HG03442 (cell line): ENCODE results near the gene RAB37.

Source experiments
- ATAC-seq: cut with Tn5 transposase; IDR thresholded peaks from one replicate; pipeline ENCODE4 v1.9.1; 2021; ENCODE audit warnings: mild to moderate bottlenecking, moderate library complexity; ENCODE audit not compliant: unreplicated experiment

The RAB37 gene

DNA sequence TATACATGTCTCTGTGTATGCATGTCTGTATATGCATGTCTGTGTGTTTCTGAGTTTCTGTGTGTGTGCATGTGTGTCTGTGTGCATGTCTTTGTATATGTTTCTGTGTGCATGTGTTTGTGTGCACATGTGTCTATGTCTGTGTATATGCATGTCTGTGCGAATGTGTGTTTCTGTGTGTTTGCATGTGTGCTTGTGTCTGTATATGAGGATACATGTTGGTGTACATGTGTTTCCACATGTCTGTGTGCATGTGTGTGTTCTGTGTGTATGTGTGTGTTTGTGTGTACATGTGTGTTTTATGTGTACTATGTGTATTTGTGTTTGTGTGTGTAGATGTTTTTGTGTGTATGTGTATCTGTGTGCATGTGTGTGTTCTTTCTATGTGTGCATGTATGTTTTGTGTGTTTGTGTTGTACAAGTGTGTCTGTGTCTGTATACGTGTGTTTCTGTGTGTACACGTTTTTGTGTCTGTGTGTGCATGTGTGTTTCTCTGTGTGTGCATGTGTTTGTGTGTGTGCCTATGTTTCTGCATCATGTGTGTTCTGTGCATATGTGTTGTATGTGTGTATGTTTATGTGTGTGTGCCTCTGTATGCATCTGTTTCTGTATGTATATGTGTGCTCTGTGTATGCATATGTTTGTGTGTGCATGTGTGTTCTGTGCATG is 8.9 kb upstream of the RAB37 start:
- ATAC-seq = no peak

DNA sequence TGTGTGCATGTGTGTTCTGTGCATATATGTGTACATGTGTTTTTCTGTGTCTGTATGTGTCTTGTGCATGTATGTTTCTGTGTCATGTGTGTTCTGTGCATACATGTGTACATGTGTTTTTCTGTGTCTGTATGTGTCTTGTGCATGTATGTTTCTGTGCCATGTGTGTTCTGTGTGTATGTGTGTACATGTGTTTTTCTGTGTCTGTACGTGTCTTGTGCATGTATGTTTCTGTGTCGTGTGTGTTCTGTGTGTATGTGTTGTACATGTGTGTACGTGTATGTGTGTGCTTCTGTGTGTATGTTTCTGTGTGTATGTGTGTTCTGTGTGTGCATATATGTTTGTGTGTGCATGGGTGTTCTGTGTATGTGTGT is 8.4 kb upstream of the RAB37 start:
- ATAC-seq = no peak

GRCh38 chr17:74729368-74729767 is 7.7 kb upstream of the RAB37 start:
- ATAC-seq = no peak

GRCh38 chr17:74729866-74730265 is 7.2 kb upstream of the RAB37 start:
- no peak for ATAC-seq

GRCh38 chr17:74730491-74731346 is 6.3 kb upstream of the RAB37 start:
- no peak for ATAC-seq

DNA sequence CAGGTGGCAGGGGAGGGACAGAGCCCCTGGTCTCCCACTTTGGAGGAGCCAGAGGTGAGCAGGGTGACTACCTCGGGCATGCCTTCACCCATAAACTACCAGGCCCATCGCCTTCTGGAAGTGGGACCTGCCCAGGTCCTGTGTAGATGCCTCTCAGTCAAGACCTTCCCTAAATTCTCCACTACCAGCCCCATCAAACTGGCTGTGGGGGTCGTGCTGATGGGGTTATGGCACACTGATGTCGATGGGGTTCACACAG is 5.8 kb upstream of the RAB37 start:
- ATAC-seq = no peak

DNA sequence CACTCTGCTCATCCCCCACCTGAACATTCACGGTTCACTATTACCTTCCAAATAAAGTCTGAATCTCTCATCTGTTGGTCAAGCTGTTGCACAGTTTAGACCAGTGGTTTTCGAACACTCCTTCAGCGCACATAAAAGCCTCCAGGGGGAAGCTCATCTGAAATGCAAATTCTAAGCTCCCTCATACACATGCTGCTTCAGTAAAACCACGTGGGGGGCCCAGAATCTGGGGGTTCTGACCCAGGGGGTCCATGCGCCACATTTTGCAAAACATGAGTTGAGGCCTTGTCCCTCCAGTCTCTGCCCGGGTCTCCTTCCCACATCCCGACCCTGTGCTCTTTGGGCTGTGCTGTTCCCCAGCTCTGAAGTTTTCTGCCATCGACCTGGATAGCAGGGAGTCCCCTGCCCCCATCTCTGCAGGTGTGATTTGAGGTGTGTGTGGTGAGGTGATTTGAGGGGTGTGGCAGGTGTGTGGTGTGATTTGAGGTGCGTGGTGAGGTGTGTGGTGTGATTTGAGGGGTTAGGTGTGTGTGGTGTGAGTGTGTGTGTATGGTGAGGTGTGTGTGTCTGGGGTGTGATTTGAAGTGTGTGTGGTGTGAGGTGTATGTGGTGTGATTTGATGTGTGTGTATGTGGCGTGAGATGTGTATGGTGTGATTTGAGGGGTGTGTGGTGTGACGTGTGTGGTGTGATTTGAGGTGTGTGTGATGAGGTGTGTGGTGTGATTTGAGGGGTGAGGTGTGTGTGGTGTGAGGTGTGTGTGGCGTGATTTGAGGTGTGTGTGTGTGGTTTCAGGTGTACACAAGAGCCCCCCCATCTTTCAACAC is 4.8 kb upstream of the RAB37 start:
- no peak for ATAC-seq

DNA sequence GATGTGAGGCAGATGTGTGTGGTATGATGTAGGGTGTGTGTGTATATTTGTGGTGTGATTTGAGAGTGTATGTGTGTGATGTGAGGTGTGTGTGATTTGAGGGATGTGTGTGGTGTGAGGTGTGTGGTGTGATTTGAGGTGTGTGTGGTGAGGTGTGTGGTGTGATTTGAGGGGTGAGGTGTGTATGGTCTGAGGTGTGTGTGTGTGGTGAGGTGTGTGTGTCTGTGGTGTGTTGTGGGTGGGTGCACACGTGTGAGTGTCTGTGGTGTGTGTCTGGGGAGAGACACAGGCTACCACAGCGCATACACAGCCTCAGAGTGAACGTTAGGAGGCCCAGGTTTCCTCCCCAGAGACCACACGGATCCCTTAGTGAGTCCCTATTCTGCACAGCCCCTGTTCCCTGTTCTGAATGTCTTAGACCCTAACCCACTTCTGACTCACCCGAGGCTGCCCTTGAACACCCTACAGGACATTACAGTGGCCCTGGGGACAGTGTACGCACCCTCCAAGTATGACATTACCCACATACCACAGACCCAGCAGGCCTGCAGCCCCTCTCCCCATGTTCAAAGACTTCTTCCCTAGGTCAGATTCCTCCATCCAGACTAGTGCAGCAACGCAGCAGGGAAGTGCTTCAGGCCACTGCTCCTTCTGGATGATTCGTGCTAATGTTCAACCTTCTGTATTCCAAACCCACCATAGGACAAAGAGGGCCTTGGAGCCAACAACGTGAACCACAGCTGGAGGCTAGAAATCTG is 3.5 kb upstream of the RAB37 start:
- no peak for ATAC-seq

DNA sequence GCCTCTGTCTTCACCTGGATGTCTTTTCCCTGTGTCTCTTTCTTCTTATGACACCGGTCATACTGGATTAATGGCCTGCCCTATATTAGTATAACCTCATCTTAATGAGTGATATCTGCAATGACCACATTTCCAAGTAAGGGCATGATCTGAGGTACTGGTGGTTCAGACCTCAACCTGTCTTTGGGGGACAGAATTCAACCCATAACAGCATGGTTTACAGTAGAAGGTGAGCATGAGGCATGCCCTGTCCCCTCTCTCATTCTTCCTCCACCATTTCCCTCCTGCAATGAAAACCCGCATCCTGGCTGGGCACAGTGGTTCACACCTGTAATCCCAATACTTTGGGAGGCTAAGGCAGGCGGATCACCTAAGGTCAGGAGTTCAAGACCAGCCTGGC is 2.8 kb upstream of the RAB37 start:
- no peak for ATAC-seq

DNA sequence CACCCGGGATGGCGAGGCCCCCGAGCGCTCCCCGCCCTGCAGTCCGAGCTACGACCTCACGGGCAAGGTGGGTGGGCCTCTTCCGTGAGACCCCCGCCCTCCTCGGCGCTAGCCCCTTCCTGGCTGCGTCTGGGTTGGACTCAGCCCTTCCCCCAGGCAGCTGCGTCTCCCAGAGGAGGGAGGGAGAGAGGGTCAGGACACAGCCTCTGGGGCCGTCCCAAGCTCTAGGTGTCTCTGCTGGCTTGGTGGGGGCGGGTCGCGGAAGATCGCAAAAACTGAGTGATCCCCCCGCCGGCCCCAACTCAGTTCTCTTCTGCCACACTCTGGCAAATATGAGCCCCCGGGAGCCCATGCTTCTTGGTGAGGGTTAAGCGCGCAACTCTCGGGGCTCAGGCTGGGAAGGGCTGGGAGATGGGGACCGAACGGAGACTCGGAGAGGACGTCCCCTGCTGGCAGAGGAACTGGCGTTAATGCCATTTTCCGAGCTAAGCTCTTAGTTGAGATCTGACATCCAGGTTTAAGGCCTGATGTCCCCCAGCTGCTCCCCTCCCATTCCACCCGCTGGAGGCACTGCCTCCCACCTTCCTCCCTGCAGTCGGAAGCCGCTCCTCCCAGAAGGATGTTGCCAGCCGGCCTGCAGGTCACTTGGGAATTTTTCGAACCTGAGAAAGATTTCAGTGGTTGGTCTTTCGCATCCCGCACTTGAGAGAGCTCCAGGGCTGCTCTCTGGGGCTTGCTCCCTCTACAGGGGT is 419 bp downstream of the RAB37 start:
- no peak for ATAC-seq

DNA sequence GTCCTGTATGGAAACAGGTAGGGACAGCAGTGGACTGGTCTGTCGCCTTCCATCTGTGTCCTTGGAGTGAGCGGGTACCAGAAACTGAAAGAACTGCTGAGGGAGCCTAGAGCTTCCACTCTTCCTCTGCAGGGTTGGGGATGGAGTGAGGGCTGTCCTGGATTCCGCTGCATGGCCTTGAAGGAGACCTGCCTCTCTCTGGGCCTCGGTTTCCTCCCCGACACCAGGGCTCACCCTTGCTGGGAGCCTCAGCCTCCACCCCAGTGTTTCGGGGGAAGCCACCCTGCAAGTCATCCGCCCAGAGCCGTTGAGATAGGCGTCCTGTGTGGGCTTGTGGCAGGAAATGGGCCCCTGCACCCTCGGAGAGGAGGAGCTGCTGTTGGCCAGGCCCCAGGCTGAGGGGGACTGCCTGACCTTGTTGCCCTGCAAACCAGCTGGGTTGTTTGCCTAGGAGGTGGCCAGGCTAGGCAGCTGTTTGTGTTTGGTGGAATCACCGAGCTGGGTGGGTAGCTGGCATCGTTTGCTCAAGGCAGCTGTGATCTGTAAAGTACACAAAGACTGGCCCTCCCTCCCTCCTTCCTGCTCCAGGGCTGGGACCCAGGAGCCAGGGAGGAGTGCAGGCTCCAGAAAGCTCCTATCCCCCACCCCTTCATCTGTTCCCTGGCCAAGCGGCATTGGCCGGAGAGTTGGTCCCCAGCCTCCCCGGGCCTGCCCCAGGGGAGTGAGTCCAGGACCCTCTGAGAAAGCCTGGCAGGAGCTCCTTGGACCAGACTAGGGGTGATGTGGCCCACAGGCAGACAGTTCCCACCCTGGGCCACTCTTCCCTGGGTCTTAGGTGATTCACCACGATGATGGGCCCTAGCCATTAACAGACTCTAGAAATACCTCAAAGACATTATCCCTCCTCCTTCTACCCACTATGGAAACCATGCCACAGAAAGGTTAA is 1.3 kb downstream of the RAB37 start:
- ATAC-seq = no peak

- no peak for ATAC-seq
These were observed 2.3 kb downstream of the RAB37 start for GRCh38 chr17:74739227-74739831.

DNA sequence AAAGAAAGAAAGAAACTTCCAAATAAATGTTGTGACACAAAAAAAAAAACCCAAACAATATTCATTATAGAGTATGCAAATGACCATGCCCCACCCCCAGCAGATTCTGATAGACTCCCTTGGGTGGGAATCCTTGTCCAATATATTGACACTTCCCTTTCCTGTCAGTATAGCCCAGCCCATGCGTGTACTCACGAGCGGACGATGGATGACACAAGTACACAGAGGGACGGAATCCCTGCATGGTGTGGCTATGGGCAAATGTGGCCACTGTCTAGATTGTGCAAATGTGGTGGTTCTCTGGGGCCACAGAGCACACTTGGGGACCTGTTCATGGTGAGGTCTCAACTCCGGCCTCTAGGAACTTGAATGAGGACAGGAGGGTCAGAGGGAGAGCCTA is 3.1 kb downstream of the RAB37 start:
- ATAC-seq = no peak

DNA sequence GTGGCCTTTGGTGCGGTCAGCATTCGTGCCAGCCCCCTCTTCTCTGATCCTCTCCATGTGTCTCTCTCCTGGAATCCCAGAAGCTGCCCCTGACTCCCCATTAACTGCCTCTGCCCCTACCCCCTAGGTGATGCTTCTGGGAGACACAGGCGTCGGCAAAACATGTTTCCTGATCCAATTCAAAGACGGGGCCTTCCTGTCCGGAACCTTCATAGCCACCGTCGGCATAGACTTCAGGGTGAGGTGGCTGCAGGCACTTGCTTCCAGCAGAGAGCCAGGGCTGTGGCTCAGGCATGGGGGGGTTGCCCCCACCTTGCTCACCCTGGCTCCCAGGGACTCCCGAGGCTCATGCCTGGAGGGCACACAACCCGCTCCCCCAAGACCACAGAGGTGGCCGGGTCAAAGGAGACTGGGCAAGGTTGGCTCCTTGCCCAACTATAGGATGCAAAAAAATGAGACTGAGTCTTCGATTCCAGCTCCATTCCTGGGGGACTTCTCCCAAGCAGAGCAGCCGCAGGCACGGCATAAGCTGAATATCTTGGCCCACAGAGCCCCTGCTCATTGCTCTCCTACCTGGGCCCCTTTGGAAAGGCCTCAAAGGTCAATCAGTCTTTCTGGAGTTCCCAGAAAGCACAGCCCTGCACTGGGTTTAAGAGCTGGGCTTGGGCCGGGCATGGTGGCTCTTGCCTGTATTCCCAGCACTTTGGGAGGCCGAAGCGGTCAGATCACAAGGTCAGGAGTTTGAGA is 3.8 kb downstream of the RAB37 start:
- no peak for ATAC-seq

DNA sequence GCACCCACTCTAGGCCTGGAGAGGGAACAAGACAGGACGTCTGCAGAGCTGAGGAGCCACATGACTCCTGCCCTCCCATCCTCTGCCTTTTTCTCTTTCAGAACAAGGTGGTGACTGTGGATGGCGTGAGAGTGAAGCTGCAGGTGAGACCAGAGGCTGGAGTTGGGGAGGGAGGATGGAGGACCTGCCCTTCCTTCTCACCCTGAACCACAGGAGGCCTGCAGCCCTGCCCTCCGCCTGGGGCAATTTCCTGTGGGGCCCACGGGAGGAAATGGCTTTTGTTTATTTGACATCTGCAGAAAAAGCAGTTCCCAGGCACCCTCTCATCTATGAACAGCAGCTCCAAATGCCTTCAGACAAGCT is 5.1 kb downstream of the RAB37 start:
- ATAC-seq = no peak

GRCh38 chr17:74742978-74743545 is 6.0 kb downstream of the RAB37 start:
- no peak for ATAC-seq

DNA sequence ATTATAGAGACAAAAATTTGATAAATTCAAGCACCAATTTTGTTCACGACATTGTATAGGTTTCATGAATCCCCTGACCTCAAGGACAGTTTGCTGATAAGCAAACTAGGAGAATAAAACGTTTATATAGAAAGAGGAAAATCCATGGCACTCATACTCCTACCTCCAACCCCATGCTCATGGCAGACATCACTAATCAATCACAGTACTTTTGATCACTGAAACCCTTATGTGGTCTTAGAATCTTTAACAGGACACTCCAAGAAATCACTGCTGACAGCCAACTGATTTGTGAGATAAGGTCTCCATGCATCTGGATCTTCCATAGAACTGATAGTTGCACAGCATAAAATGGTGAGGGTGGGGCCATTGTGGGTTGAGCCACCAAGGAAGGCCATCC is 6.7 kb downstream of the RAB37 start:
- ATAC-seq = no peak

- no peak for ATAC-seq
These were observed 7.3 kb downstream of the RAB37 start for GRCh38 chr17:74744349-74744713.
